HG02938 (cell line): ENCODE measurements around the gene FMNL2.

Experiments
- ATAC-seq: cut with Tn5 transposase; IDR thresholded peaks from one replicate; pipeline ENCODE4 v1.9.1; 2021; ENCODE audit warnings: mild to moderate bottlenecking, moderate library complexity; ENCODE audit not compliant: unreplicated experiment

Gene FMNL2

GRCh38 chr2:152444448-152444847 lies 109.5 kb downstream of the FMNL2 start:
- ATAC-seq = no peak

- ATAC-seq = no peak
Observed at GRCh38 chr2:152445375-152445774, 110.4 kb downstream of the FMNL2 start.

- ATAC-seq = no peak
Observed at GRCh38 chr2:152445791-152446201, 110.8 kb downstream of the FMNL2 start.

GRCh38 chr2:152446213-152446612 lies 111.2 kb downstream of the FMNL2 start:
- ATAC-seq = no peak

- ATAC-seq = no peak
Observed at GRCh38 chr2:152447897-152448296, 112.9 kb downstream of the FMNL2 start.

- ATAC-seq = no peak
Observed at GRCh38 chr2:152448606-152449005, 113.6 kb downstream of the FMNL2 start.

GRCh38 chr2:152449578-152449977 lies 114.6 kb downstream of the FMNL2 start:
- no peak for ATAC-seq

GRCh38 chr2:152450176-152450575 lies 115.2 kb downstream of the FMNL2 start:
- no peak for ATAC-seq

- no peak for ATAC-seq
Observed at GRCh38 chr2:152452256-152452973, 117.4 kb downstream of the FMNL2 start.

GRCh38 chr2:152453129-152453911 lies 118.3 kb downstream of the FMNL2 start:
- ATAC-seq = no peak

GRCh38 chr2:152454371-152454770 lies 119.4 kb downstream of the FMNL2 start:
- ATAC-seq = no peak

GRCh38 chr2:152454960-152455359 lies 120.0 kb downstream of the FMNL2 start:
- ATAC-seq = no peak

GRCh38 chr2:152455738-152456137 lies 120.8 kb downstream of the FMNL2 start:
- ATAC-seq = no peak

GRCh38 chr2:152456262-152456661 lies 121.3 kb downstream of the FMNL2 start:
- no peak for ATAC-seq

GRCh38 chr2:152458441-152458940 lies 123.5 kb downstream of the FMNL2 start:
- ATAC-seq = no peak

- ATAC-seq = no peak
Observed at GRCh38 chr2:152459091-152459490, 124.1 kb downstream of the FMNL2 start.

- ATAC-seq = no peak
Observed at GRCh38 chr2:152460567-152460966, 125.6 kb downstream of the FMNL2 start.

GRCh38 chr2:152462120-152462519 lies 127.1 kb downstream of the FMNL2 start:
- ATAC-seq = no peak

GRCh38 chr2:152462779-152463178 lies 127.8 kb downstream of the FMNL2 start:
- no peak for ATAC-seq

- ATAC-seq = no peak
Observed at GRCh38 chr2:152464851-152465470, 130.0 kb downstream of the FMNL2 start.

GRCh38 chr2:152465541-152465940 lies 130.6 kb downstream of the FMNL2 start:
- no peak for ATAC-seq

- no peak for ATAC-seq
Observed at GRCh38 chr2:152466041-152466440, 131.1 kb downstream of the FMNL2 start.
